Astrocyte (in vitro differentiated cells and primary cell): ENCODE data around the gene TRIM3. TPM values are rescaled to one million over a fixed set of nuclear protein-coding genes. Genes with fewer than 3 reads are reported as not detected.

Experiments
- DNase-seq: peaks from one replicate; pipeline ENCODE4 v3.0.0-alpha.2; 2010; ENCODE audit warnings: low read depth
- FAIRE-seq: peaks from 2 replicates; lab custom pipeline; 2011; peaks lifted over from hg19 to GRCh38; lab: Jason Lieb, UNC
- H2AFZ ChIP-seq: 2 replicates; pipeline ENCODE4 v1.6.0; 2012; ENCODE audit warnings: low read depth, low read length, inconsistent platforms
- H3K27ac ChIP-seq: 2 replicates; pipeline ENCODE4 v1.5.1; 2011; ENCODE audit warnings: low read depth, low read length, inconsistent platforms
- H3K27me3 ChIP-seq: 2 replicates; pipeline ENCODE4 v1.6.0; 2011; ENCODE audit warnings: low read length, inconsistent platforms; ENCODE audit not compliant: insufficient read depth
- H3K36me3 ChIP-seq: 2 replicates; pipeline ENCODE4 v1.5.1; 2011; ENCODE audit warnings: low read length, inconsistent platforms; ENCODE audit not compliant: insufficient read depth
- H3K4me1 ChIP-seq: 2 replicates; pipeline ENCODE4 v1.5.1; 2011; ENCODE audit warnings: low read length, inconsistent platforms; ENCODE audit not compliant: insufficient read depth
- H3K4me2 ChIP-seq: 2 replicates; pipeline ENCODE4 v1.6.0; 2012; ENCODE audit warnings: low read length, inconsistent platforms
- H3K4me3 ChIP-seq: 2 replicates; pipeline ENCODE4 v1.5.1; 2011; ENCODE audit warnings: low read depth, mild to moderate bottlenecking, low read length, inconsistent platforms; ENCODE audit not compliant: insufficient read depth
- H3K79me2 ChIP-seq: 2 replicates; pipeline ENCODE4 v1.6.0; 2012; ENCODE audit warnings: mild to moderate bottlenecking, low read length, inconsistent platforms; ENCODE audit not compliant: insufficient read depth
- H3K9ac ChIP-seq: 2 replicates; pipeline ENCODE4 v1.6.0; 2012; ENCODE audit warnings: mild to moderate bottlenecking, low read length, inconsistent platforms
- H3K9me3 ChIP-seq: 2 replicates; pipeline ENCODE4 v1.5.1; 2012; ENCODE audit warnings: low read depth, mild to moderate bottlenecking, low read length, inconsistent platforms; ENCODE audit not compliant: insufficient read depth
- H4K20me1 ChIP-seq: 2 replicates; pipeline ENCODE4 v1.6.0; 2012; ENCODE audit warnings: low read length, inconsistent platforms; ENCODE audit not compliant: insufficient read depth
- H3K27ac Mint-ChIP-seq: one replicate; pipeline ENCODE4 v1.8.0; 2021; ENCODE audit warnings: mild to moderate bottlenecking, mixed read lengths; ENCODE audit not compliant: unreplicated experiment
- H3K27me3 Mint-ChIP-seq: one replicate; pipeline ENCODE4 v1.8.0; 2021; ENCODE audit warnings: low read depth, mixed read lengths; ENCODE audit not compliant: unreplicated experiment
- H3K36me3 Mint-ChIP-seq: one replicate; pipeline ENCODE4 v1.8.0; 2021; ENCODE audit warnings: low read depth, mixed read lengths; ENCODE audit not compliant: unreplicated experiment
- H3K4me1 Mint-ChIP-seq: one replicate; pipeline ENCODE4 v1.8.0; 2021; ENCODE audit warnings: low read depth, mixed read lengths; ENCODE audit not compliant: unreplicated experiment
- H3K4me3 Mint-ChIP-seq: one replicate; pipeline ENCODE4 v1.8.0; 2021; ENCODE audit warnings: mild to moderate bottlenecking, moderate library complexity, mixed read lengths; ENCODE audit not compliant: unreplicated experiment
- H3K9me3 Mint-ChIP-seq: one replicate; pipeline ENCODE4 v1.8.0; 2021; ENCODE audit warnings: mild to moderate bottlenecking, mixed read lengths; ENCODE audit not compliant: unreplicated experiment
- CTCF ChIP-seq: IDR thresholded peaks from 2 replicates; pipeline ENCODE4 v1.5.1; 2011; ENCODE audit warnings: low read depth, mild to moderate bottlenecking, inconsistent platforms, low read length, moderate library complexity; ENCODE audit not compliant: insufficient read depth
- EZH2 ChIP-seq: IDR thresholded peaks from 2 replicates; pipeline ENCODE4 v1.6.1; 2012; ENCODE audit warnings: mild to moderate bottlenecking, low read length, inconsistent platforms; ENCODE audit not compliant: insufficient read depth
- total RNA-seq: library from RNA; stranded (reverse); gene quantifications from 2 replicates; pipeline ENCODE4 v1.2.1, GENCODE V29; 2021

TRIM3 gene
- total RNA-seq, 1 donor from 2014 or later: 25.4 TPM

DNA sequence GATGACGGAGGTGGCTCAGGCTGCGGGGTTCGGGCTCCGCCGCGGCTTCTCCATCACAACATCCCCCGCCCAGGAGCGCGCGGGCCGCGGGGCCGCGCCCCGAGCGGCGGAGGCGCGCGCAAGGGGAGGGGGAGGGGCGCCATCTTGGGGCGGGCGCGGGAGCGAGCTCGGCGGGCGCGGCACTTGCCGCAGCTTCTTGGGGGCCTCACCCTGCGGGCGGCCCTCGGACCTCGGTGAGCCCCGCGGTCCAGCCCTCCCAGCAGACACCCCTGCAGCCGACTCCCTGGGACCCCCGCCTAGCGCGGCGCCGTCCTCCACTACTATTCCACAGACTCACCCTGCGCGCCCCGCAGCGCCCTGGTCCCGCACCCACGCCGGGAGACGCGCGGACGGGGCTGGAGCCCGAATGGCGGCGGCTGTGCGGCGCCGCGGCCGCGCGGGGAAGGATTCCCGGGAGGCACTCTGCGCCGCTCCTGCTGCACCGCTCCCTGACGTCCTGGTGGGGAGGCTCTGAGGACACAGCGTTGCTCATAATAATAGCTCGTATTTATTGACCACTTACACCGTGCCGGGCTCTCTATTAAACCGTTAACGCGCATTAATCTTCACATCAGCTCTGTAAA lies 54.6 kb downstream of the TRIM3 start, which contains the start of gene APBB1:
Gene APBB1, minus strand, starts transcription at position 86 of the 623 bp plus-strand sequence. CDS start 7,747 bp downstream, outside the sequence.
- Histone ChIP-seq H3K36me3 (no peaks in the 10 kb centered on the region), H3K4me3 (peak within 1 kb of the TSS; percentile 78), H3K9me3 (no peaks in the 10 kb centered on the region), H4K20me1 (peaks cover 34% of the 10 kb centered on the region), H3K4me2 (peak within 1 kb of the TSS; percentile 95), H2AFZ (peak within 1 kb of the TSS; percentile 90), H3K9ac (peak within 1 kb of the TSS; percentile 86), H3K79me2 (peaks cover 24% of the 10 kb centered on the region), H3K27me3 (peaks cover 5% of the 10 kb centered on the region), H3K27ac (peak within 1 kb of the TSS; percentile 24), H3K4me1 (peaks cover 7% of the 10 kb centered on the region)
- Mint-ChIP-seq H3K27ac (peak within 1 kb of the TSS; percentile 11), H3K27me3 (peaks cover 8% of the 10 kb centered on the region), H3K4me1 (peaks cover 2% of the 10 kb centered on the region), H3K9me3 (no peaks in the 10 kb centered on the region), H3K36me3 (no peaks in the 10 kb centered on the region), H3K4me3 (peak within 1 kb of the TSS; percentile 84)
- FAIRE-seq (no peak), DNase-seq (peak; percentile 28)
- TF ChIP-seq CTCF: no peak
- no peak for TF ChIP-seq EZH2

- H3K9me3 Mint-ChIP-seq: no peaks in the 10 kb centered on the region
- peak overlapping the region; percentile 78 for H3K4me3 ChIP-seq
- peak overlapping the region; percentile 90 for H2AFZ ChIP-seq
- no peaks in the 10 kb centered on the region for H3K9me3 ChIP-seq
- peak overlapping the region; percentile 95 for H3K4me2 ChIP-seq
- H3K9ac ChIP-seq: peak overlapping the region; percentile 86
- H3K27ac ChIP-seq: no peak overlapping the region
- peaks cover 7% of the 10 kb centered on the region for H3K4me1 ChIP-seq
- no peak for FAIRE-seq
- no peak overlapping the region for H3K27ac Mint-ChIP-seq
- H3K27me3 ChIP-seq: no peaks in the 10 kb centered on the region
- TF ChIP-seq CTCF (no peak), EZH2 (no peak)
- H3K4me1 Mint-ChIP-seq: peaks cover 2% of the 10 kb centered on the region
- no peaks in the 10 kb centered on the region for H3K36me3 Mint-ChIP-seq
- peaks cover 39% of the 10 kb centered on the region for H4K20me1 ChIP-seq
- H3K27me3 Mint-ChIP-seq: peaks cover 7% of the 10 kb centered on the region
- no peaks in the 10 kb centered on the region for H3K36me3 ChIP-seq
- no peak for DNase-seq
- H3K79me2 ChIP-seq: peaks cover 27% of the 10 kb centered on the region
- no peak overlapping the region for H3K4me3 Mint-ChIP-seq
Observed at GRCh38 chr11:6418557-6419008, 55.2 kb downstream of the TRIM3 start.
